ENCODE measurements around the gene FBN3.
"Not testable (repeated sequence)": the region's sequence is repeated elsewhere in the genome, so short reads cannot be mapped to it uniquely, and the experiment has no call there.

The FBN3 gene

DNA sequence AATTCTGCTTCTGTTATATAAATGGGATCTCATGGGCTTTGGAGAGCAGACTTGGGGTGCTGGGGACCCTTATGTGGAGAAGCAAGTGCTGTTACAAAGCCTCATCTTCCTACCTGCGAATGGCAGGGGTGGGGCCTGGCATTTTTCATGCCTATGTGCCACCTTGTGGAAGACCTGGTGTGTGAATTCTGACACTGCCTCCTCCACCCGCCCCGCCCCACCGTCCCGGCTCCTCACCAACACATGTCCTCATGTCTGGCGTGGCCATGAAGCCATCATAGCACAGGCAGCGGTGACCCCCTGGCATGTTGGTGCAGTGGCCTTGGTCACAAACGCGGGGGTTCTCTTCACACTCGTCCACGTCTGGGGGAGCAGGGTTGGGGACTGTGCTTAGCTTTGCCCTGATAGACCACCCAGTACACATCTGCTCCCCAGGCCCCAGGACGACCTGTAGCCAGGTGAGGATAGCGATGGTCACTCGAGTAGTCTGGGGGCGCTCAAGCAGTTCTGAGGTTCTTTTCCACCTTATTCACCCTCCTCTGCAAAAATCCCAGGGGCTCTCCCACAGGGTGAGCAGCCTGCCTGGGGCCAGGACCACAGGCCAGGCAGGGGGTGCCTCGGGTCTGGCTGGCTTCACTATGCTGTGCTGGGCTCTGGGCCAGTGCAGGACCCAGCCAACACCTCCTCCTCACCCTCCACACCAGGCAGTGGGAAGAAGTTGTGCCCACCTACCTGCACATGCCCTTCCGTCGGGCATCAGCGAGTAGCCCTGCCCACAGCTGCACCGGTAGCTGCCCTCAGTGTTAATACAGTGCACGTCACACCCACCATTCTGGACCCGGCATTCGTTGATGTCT, 32.7 kb downstream of the FBN3 start:
- no peak for DNase-seq

- no peak for DNase-seq
Measured at GRCh38 chr19:8115805-8116396, 33.5 kb downstream of the FBN3 start.

- DNase-seq = no peak
Measured at GRCh38 chr19:8113017-8113416, 36.4 kb downstream of the FBN3 start.

DNA sequence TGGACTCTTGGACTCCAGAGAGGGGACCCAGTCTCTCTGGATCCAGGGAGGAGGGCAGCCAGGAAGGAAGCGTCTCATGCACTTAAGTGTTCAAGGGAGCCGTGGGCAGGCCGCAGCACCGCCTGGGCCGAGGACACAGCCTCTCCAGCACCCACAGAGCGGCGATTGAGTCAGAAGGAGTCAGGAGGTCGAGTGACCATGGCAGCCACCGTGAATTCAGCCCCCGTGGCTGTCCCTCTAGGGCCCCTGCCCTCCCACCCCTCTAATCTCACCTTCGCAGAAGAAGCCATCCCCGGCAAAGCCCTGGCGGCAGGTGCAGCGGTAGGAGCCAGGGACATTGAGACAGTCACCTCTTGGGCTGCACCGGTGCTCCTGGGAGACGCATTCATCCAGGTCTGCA, 38.0 kb downstream of the FBN3 start:
- no peak for DNase-seq

DNA sequence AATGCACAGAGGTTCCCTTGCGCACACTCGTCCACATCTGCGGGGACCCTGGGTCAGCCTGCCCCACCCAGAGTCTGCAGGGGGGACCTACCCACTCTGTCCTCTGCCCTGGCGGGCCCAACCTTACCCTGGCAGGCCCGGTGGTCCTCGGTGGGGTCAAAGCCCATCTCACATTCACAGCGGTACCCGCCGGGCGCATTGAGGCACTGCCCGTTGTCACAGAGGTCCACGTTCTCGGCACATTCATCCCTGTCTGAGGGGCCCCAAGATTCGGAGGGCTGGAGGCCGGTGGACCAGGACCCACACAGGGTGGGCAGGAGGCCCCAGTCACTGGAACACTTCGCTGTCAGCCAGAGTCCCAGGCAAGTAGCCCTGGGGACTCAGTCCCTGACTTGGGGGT, 38.5 kb downstream of the FBN3 start:
- DNase-seq = no peak

- DNase-seq = no peak
Measured at GRCh38 chr19:8109890-8110662, 39.3 kb downstream of the FBN3 start.

GRCh38 chr19:8109455-8109854, 39.9 kb downstream of the FBN3 start:
- no peak for DNase-seq

GRCh38 chr19:8108560-8109445, 40.6 kb downstream of the FBN3 start:
- no peak for DNase-seq

DNA sequence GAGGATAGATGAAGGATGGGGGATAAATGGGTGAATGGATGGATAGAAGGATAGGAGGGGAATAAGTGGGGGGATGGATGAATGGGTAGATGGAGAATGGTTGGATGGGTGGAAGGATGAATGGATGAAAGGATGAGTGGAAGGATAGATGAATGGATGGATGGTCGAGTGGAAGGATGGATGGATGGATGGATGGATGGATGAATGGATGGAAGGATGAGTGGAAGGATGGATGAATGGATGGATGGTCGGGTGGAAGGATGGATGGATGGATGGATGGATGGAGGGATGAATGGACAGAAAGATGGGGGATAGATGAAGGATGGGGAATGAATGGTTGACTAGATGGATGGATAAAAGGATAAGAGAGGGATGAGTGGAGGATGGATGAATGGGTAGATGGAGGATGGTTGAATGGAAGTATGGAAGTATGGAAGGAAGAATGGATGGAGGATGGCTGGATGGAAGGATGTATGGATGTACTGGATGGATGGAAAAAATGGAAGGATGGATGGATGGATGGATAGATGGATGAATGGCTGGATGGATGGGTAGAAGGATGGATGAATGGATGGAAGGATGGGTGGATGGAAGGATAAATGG, 42.0 kb downstream of the FBN3 start:
- no peak for DNase-seq

GRCh38 chr19:8105471-8105870, 43.9 kb downstream of the FBN3 start:
- no peak for DNase-seq

DNA sequence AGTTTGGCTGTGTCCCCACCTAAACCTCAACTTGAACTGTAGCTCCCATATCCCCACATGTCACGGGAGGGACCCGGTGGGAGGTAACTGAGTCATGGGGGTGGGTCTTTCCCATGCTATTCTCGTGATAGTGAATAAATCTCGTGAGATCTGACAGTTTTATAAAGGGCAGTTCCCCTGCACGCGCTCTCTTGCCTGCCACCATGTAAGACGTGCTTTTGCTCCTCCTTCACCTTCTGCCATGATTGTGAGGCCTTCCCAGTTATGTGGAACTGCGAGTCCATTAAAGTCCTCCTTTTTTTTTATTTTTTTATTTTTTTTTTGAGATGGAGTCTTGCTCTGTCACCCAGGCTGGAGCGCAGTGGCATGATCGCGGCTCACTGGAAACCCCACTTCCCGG, 47.5 kb downstream of the FBN3 start:
- not testable (repeated sequence) for DNase-seq

GRCh38 chr19:8101311-8101710, 48.1 kb downstream of the FBN3 start:
- DNase-seq = no peak

DNA sequence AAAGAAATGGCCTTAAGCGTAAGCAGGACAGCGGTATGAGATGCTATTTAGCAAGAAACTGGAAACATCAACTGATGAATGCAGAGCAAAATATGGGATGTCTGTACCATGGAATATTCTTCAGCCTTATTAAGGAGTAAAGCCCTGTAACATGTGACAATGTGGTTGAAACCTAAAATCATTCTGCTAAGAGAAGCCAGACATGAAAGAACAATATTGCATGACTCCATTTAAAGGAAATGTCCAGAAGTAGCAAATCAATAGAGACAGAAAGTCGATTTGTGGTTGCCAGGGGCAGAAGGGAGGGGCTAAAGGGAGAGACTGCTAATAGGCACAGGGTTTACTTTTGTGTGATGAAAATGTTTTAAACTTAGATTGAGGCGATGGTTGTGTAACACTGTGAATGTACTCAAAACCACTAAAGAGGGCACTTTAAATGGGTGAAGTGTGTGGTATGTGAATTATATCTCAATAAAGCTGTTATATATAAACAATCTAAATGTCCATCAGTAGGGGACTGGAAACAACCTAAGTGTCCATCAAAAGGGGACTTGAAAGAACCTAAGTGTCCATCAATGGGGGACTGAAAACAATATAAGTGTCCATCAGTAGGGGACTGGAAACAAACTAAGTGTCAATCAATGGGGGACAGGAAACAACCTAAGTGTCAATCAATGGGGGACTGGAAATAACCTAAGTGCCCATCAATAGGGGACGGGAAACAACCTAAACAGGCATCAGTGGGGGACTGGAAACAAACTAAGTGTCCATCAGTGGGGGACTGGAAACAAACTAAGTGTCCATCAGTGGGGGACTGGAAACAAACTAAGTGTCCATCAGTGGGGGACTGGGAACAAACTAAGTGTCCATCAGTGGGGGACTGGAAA, 51.5 kb downstream of the FBN3 start:
- DNase-seq = no peak

DNA sequence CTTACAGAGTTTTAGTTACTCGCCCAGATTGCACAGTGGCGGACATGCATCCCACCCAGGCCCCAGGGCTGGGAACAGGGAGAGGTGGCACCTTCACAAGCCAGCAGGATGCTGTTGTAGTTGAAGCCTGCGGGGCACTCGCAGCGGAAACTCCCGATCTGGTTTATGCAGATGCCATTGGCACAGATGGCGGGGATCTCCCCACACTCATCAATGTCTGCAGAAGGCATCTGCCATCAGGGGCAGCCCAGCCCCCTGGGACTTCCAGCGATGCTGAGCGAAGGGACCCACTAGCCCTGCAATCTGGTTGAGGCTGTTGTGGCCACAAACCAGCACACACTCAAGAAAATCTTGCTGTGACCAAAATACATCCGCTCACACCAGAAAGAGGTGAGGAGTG, 52.2 kb downstream of the FBN3 start:
- no peak for DNase-seq

DNA sequence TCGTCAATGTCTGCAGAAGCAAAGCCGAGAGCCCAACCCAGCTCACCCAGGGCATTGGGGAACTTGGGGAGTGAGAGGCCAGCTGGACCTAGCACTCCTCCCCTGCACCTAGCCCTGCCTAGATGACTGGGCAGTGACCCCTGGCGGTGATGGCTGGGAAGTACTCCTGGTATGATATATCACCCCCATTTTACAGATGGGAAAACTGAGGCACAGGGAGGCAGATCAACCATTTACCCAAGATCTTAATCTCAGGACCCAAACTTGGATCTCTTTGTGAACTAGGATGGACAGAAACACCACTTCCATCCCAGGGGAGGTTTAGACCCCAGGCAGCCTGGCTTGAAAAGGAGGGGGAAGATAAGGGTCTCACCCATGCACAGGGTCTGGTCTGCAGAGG, 53.3 kb downstream of the FBN3 start:
- no peak for DNase-seq

DNA sequence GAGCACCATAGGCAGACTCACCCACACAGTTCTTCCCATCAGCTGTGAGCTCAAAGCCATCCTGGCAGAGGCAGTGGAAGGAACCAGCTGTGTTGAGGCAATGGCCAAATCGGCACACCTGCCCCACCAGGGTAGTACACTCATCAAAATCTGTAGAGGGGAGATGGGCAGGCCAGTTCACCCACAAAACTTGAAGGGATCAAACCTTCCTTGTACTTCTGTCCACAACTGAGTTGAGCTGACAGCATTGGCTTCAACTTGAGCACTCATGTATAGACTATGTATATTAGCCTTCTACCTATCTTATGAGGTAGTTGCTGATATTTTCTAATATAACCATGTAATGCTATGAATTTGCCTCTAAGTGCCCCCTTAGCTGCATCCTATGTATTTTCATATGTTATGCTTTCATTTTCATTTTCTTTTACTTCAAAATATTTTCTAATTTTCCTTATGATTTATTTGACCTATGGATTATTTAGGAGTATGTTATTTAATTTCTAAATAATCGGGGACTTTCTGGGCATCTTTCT, 54.0 kb downstream of the FBN3 start:
- DNase-seq = no peak

GRCh38 chr19:8094336-8094735, 55.1 kb downstream of the FBN3 start:
- no peak for DNase-seq

GRCh38 chr19:8093740-8094139, 55.7 kb downstream of the FBN3 start:
- no peak for DNase-seq

- DNase-seq = no peak
Measured at GRCh38 chr19:8090950-8091349, 58.4 kb downstream of the FBN3 start.

GRCh38 chr19:8089664-8090601, 59.5 kb downstream of the FBN3 start:
- no peak for DNase-seq
